Cardiac muscle cell (in vitro differentiated cells and primary cell): Measurements from ENCODE around the gene CFAP74. TPM values are rescaled to one million over a fixed set of nuclear protein-coding genes. Genes with fewer than 3 reads are reported as not detected.
A peak's percentile ranks its signal among the peaks of the same experiment; 100 is the strongest.

Experiments
- DNase-seq, 2 donors: peaks; one replicate each; pipeline versions ENCODE4 v3.0.0 to v3.0.0-alpha.2; 2010 to 2017; ENCODE audit warnings: low read depth in 1 of 2, low spot score in 1 of 2
- H3K27ac ChIP-seq: fragments of 200-600 bp; sonication (generic); 2 replicates; pipeline ENCODE4 v1.5.1; 2016
- H3K27me3 ChIP-seq: fragments of 200-600 bp; sonication (generic); 2 replicates; pipeline ENCODE4 v1.6.0; 2016; ENCODE audit warnings: control low read depth
- H3K36me3 ChIP-seq: fragments of 200-600 bp; sonication (generic); 2 replicates; pipeline ENCODE4 v1.5.1; 2016; ENCODE audit warnings: control low read depth
- H3K4me1 ChIP-seq: fragments of 200-600 bp; sonication (generic); 2 replicates; pipeline ENCODE4 v1.8.1; 2017; ENCODE audit warnings: low read depth, mild to moderate bottlenecking, mixed run types
- H3K4me3 ChIP-seq: fragments of 200-600 bp; sonication (generic); 2 replicates; pipeline ENCODE4 v1.5.1; 2016; ENCODE audit warnings: mild to moderate bottlenecking
- H3K9me3 ChIP-seq: fragments of 200-600 bp; sonication (generic); 2 replicates; pipeline ENCODE4 v1.5.1; 2017; ENCODE audit warnings: low read depth, mild to moderate bottlenecking, control low read depth
- CTCF ChIP-seq: IDR thresholded peaks from 2 replicates; pipeline ENCODE4 v1.5.1; 2012; ENCODE audit warnings: low read depth, mild to moderate bottlenecking, low read length
- polyA plus RNA-seq: library from polyadenylated mRNA; unstranded; fragments of >200 nt; fragmentation: Nextera tagmentation; extraction: Ambion mirVana; gene quantifications from 2 replicates; pipeline ENCODE4 v1.2.1, GENCODE V29; 2016
- total RNA-seq: library from RNA; depleted of rRNA; stranded (reverse); fragments of >200 nt; gene quantifications from 2 replicates; pipeline ENCODE4 v1.2.3, GENCODE V29; 2016

Gene CFAP74
- total and polyA plus RNA-seq, 2 experiments from 2014 or later = 0.63 to 1.7 TPM

DNA sequence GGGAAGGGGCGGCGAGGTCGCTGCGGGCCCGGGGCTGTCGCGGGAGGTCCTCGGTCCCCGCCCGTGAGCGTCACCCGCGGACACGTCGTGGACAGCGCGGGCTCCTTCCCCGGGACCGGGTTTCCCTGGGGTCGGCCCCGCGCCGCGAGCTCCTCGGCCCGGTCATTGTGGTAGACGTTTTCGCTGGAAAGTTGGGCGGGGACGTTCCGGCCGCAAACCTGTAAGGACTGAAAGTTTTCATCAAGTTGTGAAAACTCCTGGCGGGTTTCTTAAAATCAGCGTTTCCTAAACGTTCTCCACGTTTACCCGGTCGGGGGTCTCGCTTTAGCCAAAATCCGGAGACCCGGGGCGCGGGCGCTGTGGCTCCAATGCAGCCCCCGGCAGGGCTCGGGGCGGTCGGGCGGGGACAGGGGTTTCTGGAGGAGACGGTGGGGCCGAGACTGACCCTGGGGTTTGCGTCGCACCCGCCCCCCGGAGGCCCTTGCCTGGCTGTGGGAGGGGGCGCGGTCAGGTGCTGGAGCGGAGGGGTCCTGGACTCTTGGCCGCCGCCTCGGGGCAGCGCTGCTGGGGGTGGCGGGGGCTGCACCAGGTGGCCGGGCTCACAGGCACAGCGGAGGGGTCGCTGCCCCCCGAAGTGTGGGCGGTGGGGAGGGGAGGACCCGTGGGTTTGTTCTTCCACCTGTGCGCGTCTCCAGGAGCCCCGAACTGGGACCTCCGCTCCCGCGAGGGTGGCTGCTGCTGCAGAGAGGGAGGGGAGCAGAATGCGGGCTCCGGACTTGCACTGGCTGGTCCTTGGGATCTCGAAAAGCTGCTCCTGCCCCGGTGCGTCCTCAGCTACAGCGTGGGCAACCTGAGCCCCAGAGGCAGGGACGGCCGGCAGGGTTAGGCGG is 47.5 kb upstream of the CFAP74 start:
- Histone ChIP-seq H3K4me3 (peak overlapping the region; percentile 76), H3K36me3 (peaks cover 3% of the 10 kb centered on the region), H3K4me1 (peaks cover 10% of the 10 kb centered on the region), H3K27ac (no peak overlapping the region), H3K27me3 (peaks cover 8% of the 10 kb centered on the region), H3K9me3 (no peaks in the 10 kb centered on the region)
- TF ChIP-seq CTCF = no peak
- DNase-seq = peak in 1 of 2 donors; percentile 44

- DNase-seq = no peak
Observed at GRCh38 chr1:2050461-2050792, 46.8 kb upstream of the CFAP74 start.

GRCh38 chr1:2049718-2050431 is 46.3 kb upstream of the CFAP74 start, which contains the start of gene PRKCZ:
TSS of gene PRKCZ (plus strand) at chr1:2050411. CDS start at chr1:2050631, 220 bp downstream.
- Histone ChIP-seq H3K4me3 (peak within 1 kb of the TSS; percentile 76), H3K27ac (peak within 1 kb of the TSS; percentile 78), H3K4me1 (peaks cover 10% of the 10 kb centered on the region), H3K36me3 (no peaks in the 10 kb centered on the region), H3K27me3 (peaks cover 8% of the 10 kb centered on the region), H3K9me3 (no peaks in the 10 kb centered on the region)
- no peak for TF ChIP-seq CTCF
- peak; percentile 21 to 95 for DNase-seq

More at GRCh38 chr1:2050461-2050792, 46.8 kb upstream of the CFAP74 start:
- H3K4me1 ChIP-seq = peaks cover 10% of the 10 kb centered on the region
- H3K27me3 ChIP-seq = peaks cover 8% of the 10 kb centered on the region
- peaks cover under 1% of the 10 kb centered on the region for H3K36me3 ChIP-seq
- no peak overlapping the region for H3K27ac ChIP-seq
- H3K9me3 ChIP-seq = no peaks in the 10 kb centered on the region
- peak overlapping the region; percentile 76 for H3K4me3 ChIP-seq
- no peak for TF ChIP-seq CTCF

GRCh38 chr1:2049225-2049717 is 45.7 kb upstream of the CFAP74 start:
- peak; percentile 15 to 66 for DNase-seq
- H3K9me3 ChIP-seq = no peaks in the 10 kb centered on the region
- peak; percentile 23 for TF ChIP-seq CTCF
- peaks cover 8% of the 10 kb centered on the region for H3K27me3 ChIP-seq
- H3K4me1 ChIP-seq = peaks cover 7% of the 10 kb centered on the region
- H3K27ac ChIP-seq = peak overlapping the region; percentile 78
- peak overlapping the region; percentile 76 for H3K4me3 ChIP-seq
- H3K36me3 ChIP-seq = no peaks in the 10 kb centered on the region

DNA sequence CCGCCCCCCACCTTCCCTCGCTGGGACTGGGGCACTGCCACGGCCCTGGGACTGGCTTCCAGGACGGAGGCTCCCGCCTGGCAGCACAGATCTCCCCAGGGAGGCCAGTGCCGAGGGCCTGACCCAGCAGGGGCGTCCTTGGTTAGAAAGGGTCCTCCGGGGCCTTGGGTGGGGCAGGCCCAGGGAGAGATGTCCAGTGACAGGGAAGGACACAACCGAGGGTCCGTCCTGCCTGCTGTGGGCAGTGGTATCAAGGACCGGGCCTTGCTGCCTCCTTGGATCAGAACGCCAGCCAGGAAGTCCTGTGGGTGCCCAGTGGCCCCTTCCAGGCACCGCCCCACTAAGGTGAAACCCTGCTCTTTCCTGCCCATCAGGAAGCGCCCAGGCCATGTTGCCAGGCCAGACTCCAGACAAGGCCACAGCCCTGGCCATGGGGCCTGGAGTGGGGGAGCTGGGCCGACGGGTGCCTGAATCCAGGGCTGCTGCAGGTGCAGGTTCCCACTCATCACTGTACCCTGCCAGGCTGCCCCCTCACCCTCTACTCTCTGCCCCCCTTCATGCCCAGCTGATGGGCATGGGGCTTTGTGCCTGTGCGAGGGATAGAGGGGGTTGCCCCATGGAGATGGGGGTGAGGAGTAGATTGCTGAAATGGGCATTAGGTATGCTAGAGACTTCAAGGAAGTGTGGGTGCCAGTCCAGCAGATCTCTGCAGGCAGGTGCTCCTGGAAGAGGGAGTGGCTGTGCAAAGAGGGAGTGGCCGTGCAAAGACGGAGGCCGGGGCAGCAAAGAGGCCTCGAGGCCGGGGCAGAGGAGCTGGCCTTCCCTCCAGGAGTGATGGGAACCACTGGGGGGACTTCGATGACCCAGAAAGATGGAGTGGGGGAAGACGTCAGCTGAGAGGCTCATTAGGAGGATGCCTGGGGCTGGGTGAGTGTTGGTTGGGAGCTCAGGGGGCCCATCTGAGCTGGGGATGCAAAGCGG is 44.5 kb upstream of the CFAP74 start:
- no peak for TF ChIP-seq CTCF
- Histone ChIP-seq H3K4me3 (no peak overlapping the region), H3K27ac (no peak overlapping the region), H3K27me3 (peaks cover 8% of the 10 kb centered on the region), H3K9me3 (no peaks in the 10 kb centered on the region), H3K36me3 (no peaks in the 10 kb centered on the region), H3K4me1 (no peaks in the 10 kb centered on the region)
- no peak for DNase-seq
